NCI-H2171 (cell line): Measurements from ENCODE around the gene ALDH1A1.

Experiments
- DNase-seq: peaks from one replicate; lab custom pipeline; 2025; lab: John Stamatoyannopoulos, UW

ALDH1A1 gene

DNA sequence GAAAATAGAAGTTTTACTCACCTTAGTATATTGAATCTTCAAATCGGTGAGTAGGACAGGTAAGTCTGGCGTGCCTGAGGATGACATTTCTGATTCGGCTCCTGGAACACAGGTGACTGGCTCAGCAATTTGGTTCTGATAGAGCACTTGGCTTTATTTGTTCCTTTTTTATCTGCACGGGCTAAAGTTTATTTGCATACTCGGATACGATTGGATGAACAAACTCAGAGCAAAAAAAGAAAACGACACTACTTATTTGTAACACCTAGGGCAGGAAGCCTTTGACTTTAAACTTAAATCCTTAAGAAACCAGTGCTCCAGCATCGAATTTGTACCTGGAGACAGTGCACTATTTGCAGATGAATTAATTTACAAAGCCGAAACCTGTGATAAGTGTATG lies at the start of gene ALDH1A1:
Gene ALDH1A1, minus strand, starts transcription at position 140 of the 400 bp plus-strand sequence. Its CDS starts 53 bp downstream, at position 87.
- DNase-seq: no peak

DNA sequence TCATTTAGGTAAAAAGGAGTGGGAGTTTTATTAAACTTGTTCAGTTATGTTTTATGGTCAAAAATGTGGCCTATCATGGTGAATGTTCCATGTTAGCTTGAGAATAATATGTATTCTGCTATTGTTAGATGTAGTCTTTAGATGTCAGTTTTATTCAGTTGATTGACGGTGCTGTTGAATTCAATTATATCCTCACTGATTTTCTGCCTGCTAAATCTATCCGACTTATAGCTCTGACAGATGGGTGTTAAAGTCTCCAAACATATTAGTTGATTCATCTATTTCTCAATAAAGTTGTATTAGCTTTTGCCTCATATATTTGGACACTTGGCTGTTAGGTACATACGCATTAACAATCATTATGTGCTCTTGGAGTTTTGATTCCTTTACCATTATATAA lies 49.0 kb upstream of the ALDH1A1 start:
- DNase-seq: no peak

DNA sequence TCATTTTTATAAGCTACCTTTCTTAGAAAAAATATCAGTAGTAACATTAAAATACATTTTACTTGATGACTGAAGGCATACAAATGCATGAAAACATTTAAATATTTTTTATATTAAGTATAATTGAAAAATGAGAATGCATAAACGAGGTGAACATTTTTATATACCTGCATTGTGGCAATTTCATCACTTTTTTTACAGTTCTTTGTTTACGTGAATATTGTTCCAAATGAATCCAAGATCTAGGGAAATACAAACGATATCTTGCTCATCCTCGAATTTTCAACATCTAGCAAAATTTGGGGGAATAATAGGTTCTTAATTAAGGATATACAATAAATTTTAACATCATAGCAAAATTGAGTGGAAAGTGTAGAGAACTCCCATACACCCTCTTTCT lies 45.5 kb upstream of the ALDH1A1 start:
- no peak for DNase-seq

DNA sequence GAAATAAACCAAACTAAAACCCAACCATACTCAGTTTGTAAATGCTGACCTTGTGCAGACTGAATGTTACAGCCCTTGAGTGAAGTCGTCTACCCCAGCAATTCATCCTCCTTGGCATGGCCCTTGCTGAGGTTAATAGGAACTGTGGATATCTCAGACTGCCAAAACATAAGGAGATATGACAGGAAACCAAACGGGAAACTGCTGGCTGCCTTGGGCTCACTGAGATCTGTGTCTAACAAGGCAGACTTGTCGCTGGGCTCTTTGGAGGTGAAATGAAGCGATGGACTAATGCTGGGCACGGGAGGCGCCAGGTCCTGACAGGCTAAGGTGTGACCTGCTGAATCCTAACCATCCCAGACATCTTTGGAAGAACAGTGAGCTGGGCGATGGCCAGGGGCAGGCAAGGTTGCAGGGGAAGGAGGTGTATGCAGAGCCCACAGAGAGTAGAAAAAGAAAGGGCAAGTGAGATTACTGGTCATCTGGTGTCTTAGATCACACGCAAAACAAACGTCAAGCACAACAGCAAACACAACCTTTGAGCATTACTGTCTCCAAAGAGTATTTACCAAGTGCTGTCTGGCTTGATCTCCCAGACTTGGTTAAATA lies 44.6 kb upstream of the ALDH1A1 start:
- no peak for DNase-seq

DNA sequence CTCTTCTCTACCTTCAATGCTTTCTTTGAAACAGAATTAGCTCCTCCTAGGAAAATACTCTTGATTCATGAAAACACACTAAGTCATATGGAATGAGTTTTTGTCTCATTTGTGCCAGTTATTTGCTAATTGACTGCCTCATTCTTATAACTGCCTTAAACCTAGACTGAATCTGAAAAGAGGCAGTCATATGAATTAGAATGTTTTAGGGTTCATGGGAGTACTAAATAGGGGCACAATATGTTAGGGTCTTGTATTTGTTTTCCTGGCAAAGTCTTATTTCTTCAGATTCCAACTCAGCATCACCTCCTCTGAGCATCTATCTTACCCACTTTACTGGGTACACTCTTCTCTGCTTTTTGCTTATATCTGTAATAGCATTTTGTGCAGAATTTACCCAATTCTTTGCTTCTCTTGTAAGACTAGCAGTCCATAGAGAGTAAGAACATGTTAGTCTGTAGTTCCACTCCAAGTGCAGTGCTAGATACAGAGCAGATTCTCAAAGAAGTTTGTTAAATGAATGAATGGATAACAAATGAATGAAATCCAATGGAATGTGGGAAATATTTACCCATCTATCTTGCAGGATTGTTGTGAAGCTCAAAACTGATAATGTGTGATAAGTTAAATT lies 43.9 kb upstream of the ALDH1A1 start:
- no peak for DNase-seq

DNA sequence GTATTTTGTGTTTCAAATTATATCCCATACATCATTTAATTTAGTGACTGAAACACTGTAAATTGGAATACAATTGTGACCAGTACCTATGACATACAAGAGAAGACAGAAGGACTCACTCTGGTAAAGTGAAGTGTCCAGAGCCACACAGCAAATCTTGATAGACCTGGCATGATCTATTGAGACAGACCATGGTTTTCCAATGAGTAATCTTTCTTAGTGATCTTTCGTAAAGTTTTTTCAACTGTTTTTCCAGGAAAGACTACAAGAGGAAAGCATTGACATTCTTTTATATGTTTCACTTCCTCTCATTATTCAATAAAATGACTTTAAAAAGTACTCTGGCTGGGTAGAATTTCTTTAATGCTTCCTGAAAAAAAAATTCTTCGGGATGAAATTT lies 43.3 kb upstream of the ALDH1A1 start:
- no peak for DNase-seq

DNA sequence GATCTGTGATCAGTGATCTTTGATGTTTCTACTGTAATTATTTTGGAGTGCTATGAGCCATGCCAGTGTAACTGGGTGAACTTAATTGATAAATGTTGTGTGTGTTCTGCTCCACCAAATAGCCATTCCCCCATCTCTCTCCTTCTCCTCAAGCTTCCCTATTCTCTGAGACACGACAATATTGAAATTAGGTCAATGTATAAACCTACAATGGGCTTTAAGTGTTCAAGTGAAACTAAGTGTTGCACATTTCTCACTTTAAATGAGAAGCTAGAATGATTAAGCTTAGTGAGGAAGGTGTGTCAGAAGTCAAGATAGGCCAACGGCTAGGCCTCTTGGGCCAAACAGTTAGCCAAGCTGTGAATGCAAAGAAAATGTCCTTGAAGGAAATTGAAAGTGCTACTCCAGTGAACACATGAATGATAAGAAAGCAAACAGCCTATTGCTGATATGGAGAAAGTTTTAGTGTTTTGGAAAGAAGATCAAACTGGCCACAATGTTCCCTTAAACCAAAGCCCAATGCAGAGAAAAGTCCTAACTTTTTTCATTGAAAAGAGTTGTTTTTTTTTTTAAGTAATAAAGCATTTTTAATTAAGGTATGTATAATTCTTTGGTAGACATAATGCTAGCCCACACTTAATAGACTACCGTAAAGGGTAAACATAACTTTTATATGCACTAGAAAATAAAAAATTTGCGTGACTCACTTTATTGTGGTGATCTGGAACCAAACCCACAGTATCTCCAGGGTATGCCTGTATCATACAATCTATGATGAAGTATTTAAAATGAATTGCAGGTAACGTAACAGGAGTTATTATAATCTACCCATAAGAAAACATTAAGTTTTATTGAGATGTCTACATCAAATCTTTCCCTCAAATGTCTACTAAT lies 42.5 kb upstream of the ALDH1A1 start:
- DNase-seq: no peak

DNA sequence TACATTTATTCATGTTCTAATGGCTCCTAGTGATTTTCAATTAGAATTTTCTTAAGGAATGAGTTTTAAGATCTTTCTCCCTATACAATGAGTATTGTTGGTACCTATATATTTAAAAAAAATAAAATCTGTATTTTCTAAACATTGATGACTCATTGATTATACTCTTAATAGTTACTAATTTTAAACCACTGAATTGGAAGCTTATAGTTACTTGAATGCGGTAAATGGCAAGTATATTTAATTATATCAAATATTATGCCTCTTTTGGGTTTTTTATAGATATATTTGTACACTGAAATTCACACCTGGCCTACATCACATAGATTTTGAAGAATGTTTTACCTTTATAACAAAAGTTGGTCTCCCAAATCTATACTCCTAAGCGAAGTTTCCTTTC lies 38.9 kb upstream of the ALDH1A1 start:
- DNase-seq: no peak

DNA sequence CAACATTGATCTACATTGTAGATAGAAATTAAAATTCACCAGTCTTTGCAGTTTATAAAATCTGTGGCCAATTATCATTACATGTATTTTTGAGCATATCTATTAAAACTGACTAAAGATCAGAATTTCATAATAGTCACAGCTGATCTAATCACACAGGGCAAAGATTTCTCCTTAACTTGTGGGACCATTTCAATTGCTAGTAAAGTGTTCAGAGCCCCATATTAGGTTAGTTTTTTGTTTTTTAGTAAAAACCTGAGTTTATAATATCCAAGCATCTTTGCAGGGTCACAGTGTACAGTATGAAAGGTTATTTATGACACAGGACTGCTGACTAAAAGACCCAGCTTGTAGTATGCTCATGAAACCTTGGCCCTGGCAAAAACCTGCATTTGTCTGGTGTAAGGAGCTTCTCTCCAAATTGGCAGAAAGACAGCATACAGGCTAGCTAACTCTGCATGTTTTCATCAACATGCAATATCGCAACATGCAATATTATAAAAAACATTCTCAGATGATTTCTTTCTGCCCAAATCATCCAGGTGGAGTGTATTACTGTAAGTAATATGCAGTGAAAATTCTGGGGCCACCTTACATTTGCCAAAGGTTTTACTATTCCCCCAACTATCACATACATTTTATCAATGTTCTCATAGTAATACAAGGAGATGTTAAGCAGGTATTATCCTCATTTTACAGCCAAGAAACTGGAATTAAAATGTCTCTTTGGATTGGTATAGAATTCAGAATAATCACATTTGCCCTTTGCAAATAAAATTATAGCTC lies 37.7 kb upstream of the ALDH1A1 start:
- no peak for DNase-seq

DNA sequence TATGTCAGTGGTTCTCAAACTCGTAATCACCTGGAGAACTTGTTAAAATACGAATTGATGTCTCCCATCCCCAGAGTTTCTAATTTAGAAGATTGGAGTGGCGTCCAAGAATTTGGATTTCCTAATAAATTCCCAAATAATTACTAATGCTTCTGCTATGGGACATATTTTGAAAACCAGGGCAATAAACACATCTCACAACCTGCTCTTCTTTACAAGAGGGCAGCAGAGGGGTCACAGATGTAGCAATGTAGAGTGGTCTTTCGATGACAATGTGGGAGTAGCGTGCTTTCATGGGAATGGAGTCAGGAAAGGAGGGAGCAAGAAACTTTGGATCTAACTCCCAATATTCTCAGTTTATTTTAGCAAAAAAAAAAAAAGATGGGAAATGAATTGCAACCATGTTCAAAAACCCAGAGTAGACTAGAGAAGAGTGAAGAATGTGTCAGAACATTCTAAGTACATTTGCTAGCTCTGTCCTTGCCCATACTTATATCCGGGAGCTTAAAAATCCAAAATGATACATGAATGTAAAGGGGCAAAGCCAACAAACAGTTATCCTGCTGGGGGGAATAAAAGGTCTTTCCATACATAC lies 33.8 kb upstream of the ALDH1A1 start:
- DNase-seq: no peak

DNA sequence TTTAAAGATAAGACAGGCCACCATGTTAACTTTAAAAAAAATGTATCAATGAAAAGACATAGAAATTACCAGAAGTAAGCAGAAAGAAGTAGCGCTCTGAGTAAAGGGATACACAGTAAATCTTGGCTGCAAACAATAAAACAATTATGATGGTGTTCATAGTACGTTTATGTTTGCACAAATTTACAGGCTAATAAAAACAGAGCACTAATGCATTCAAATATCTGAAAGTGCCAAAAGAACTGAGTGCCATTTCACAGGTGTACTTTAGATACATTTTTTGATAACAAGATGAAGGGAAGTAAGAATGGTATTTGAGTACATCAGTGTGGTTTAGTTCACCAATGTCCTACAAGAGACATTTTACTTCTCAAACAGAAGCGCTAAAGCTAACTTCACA lies 32.9 kb upstream of the ALDH1A1 start:
- DNase-seq: no peak

DNA sequence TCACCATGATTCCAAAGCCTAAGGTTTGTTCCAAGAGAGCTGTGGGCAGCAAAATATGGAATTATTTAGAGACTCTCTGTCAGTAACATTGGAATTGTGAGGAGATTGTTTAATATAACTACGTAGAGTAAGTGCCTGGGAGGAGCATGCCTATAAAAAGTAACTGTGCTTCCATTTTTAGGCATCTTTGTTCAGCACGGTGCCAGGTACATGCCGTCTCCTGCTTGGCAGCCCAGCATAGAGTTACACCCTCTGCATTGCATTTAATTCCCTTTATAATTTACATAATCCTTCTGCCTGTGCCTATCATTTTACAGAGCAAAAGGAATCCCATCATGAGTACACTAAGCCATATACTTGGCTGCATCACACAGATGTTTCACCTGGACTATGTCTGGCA lies 32.1 kb upstream of the ALDH1A1 start:
- DNase-seq: no peak

DNA sequence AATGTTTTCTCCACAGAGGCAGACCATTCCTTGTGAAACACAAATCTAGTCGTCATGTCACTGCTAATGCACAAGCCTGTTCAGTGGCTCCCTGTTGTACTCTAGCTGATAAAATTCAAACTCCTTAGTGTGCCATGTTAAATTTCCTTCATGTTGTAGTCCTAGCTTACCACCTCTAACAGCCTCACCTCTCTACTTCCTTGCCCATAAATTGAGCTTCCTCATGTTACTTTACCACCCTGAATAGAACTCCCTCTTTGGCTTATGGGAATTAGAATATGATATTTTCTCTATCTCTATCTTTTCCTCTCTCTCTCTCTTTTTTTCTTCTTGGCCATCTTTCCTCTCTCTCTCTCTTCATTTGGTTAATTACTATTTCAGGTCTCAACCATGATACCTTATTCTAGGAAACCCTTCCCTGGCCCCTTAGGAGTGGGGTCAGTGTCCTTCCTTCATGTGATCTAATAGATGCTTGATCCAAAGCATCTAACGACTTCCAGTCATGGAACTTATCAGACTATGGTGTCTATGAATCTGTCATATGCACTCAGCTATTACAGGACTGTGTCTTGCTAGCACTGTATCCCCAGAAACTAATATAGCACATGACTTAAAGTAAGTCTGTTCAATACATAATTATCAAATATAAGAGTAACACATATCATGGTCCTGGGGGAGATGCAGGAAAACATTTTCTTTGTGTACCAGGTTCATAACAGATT lies 31.5 kb upstream of the ALDH1A1 start:
- DNase-seq: no peak

DNA sequence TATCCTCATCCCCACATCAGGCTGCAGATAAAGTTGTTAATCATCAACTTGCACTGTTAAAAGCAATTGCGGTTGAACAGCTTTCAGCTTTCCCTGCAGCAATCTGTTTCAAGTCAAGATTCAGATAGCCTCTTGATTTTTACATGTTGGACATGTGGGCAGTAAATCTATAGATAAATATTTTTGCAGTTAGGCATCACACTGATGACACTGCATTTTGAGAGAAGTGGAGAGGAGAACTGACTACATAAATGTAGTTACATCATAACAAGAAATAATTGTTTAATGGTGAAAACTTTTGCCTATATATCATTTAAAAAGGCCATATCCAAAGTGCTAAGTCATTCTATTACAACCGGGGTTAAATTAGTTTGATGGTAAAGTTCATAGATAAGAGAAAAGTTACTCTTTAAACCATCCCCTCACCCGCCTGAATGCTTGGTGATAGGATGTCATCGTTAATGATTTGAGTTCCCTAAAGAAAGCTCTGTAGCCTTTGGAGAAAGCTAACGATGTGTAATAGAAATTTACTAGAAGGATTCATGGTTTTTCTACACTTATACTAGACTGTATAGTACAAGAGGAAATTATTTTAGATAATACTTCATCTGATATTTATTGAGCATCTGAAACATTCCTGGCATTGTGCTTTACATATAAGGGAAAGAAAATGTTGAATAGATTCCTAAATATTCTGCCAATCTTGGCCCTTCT lies 30.8 kb upstream of the ALDH1A1 start:
- DNase-seq: no peak

DNA sequence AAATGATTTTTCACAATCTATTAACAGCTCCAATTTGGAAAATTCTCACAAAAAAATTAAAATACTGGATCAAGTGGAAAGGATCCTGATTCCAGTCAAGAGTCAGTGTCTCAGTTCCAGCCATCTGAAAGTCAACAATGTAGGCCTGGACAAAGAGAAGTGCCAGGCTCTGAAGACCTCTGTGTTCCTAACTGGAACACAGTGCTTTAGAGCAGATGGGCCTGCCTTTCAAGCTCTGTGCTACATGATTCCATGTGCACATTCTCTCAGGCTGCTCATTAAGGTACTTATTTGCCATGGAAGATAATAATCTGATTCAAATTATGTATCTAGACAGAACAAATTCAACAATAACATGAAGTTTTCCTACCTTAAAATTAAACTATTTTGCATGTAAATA lies 30.2 kb upstream of the ALDH1A1 start:
- no peak for DNase-seq

DNA sequence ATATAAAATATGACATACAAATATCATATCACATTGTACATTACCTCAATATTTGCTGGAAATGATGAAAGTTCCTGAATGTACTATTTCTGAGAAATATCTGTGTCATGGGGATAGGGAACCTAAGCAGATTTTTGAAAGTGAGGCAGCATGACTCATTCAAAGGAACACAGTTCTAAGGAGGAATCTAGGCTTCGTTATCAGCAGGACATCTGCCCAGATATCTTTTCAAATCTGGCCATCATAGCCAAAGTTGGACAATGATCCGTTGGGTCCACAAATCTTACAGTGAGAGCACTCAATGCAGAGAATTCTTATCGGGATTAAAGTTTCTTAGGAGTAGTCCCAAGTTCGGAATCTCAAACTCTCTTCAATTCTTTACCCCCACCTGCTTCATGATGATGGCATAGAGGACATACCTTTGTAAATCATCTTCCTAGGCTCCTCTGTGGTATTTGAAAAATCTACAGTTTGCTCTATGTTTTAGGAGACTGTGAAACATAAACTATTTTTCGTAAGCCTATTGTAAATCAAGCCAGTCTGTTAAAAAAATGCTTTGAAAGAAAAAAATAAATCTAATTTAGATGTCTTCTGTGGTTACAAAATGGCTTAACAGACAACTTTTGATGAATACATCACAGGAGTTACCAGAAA lies 29.4 kb upstream of the ALDH1A1 start:
- no peak for DNase-seq

DNA sequence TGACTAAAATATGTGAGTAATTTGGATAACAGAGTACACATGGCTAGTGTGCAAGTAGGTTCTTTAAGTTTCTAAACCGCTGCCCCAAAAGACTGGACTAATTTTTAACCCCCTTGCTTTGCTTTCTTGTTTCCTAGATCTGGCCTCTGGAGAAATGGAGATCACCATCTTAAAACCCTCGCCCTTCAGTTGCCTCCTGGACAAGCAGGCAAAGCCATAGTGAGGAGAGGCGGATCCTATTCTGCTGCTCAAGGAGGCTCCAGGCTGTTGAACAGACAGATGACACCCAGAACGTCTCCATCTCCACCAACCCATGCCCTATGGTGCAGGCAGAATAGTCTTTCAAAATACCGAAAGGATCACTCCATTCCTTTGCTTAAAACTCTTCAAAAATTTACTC lies 28.6 kb upstream of the ALDH1A1 start:
- DNase-seq: no peak

DNA sequence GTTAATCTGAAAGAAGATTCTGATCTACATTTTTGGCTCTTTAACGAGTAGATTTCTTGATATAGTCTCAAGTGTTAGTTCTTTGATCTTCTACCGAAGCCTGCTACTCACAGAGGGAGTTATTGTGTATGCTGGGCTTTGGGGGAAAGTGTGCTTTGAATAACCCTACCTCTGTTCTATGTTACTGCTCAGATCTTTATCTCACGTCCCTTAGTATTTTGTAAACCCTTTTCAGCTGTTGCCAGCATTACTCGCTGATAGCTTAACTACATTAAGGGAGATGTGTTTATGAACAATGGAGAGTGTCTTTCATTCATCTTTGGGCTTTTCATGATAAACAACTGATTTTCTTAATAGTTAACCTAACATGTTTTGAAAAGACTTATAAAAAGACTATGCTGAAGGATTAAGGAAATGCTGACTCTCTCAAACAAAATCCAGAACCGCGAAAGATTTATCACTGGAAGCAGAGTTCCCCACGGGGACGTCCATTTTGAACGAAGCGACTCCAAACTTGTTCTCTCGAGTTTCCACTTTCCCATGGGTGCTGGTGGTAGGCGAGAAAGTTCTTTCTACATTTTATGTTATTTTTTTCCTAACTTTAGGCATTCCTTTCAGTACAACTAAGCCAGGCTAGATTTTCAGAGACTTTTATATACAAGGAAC lies 27.9 kb upstream of the ALDH1A1 start:
- no peak for DNase-seq

DNA sequence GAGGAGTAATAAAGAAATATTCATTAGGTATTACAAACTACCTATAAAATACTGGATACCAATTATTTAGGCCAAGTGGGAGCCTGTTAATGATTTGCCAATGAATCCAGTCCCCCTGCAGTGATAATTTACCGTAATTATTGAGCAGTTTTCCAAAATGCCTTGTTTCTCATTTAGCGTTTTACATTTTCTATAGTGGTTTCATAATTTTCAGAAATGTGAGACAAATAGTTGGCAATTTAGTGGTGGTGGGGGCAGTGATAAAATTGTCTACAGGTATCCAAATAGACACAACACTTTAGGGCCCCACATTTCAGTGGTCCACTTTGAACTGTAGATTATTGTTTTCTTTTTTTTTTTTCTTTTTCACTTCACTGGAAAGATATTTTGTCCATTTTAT lies 27.3 kb upstream of the ALDH1A1 start:
- DNase-seq: no peak
